Neural progenitor cell (in vitro differentiated cells): ENCODE results near the gene EDN2. TPM values are rescaled to one million over a fixed set of nuclear protein-coding genes. Genes with fewer than 3 reads are reported as not detected.

ENCODE experiments used
- DNase-seq: peaks from one replicate; pipeline ENCODE4 v3.0.0-alpha.2; 2016; ENCODE audit warnings: low spot score
- H2AFZ ChIP-seq: fragments of 200-600 bp; sonication (generic); replicated peaks from 2 replicates; pipeline ENCODE4 v1.6.1; 2016; ENCODE audit warnings: antibody characterized with exemption
- H3F3A ChIP-seq: fragments of 200-600 bp; sonication (generic); 2 replicates; pipeline ENCODE4 v1.6.1; 2016; ENCODE audit warnings: antibody characterized with exemption, low read depth
- H3K27ac ChIP-seq: fragments of 200-600 bp; sonication (generic); 2 replicates; pipeline ENCODE4 v1.5.1; 2016; ENCODE audit warnings: mild to moderate bottlenecking
- H3K27me3 ChIP-seq: fragments of 200-600 bp; sonication (generic); 2 replicates; pipeline ENCODE4 v1.6.1; 2016; ENCODE audit warnings: mild to moderate bottlenecking, moderate library complexity
- H3K36me3 ChIP-seq: fragments of 200-600 bp; sonication (generic); 2 replicates; pipeline ENCODE4 v1.5.1; 2016
- H3K4me1 ChIP-seq: fragments of 200-600 bp; sonication (generic); 2 replicates; pipeline ENCODE4 v1.6.1; 2016; ENCODE audit warnings: mixed run types
- H3K4me2 ChIP-seq: fragments of 200-600 bp; sonication (generic); 2 replicates; pipeline ENCODE4 v1.6.1; 2016
- H3K4me3 ChIP-seq: fragments of 200-600 bp; sonication (generic); 2 replicates; pipeline ENCODE4 v1.5.1; 2016
- H3K79me2 ChIP-seq: fragments of 200-600 bp; sonication (generic); 2 replicates; pipeline ENCODE4 v1.6.1; 2016; ENCODE audit warnings: low read depth
- H3K9ac ChIP-seq: fragments of 200-600 bp; sonication (generic); 2 replicates; pipeline ENCODE4 v1.6.1; 2016
- H3K9me3 ChIP-seq: fragments of 200-600 bp; sonication (generic); 2 replicates; pipeline ENCODE4 v1.5.1; 2016; ENCODE audit warnings: low read depth
- H4K20me1 ChIP-seq: fragments of 200-600 bp; sonication (generic); 2 replicates; pipeline ENCODE4 v1.6.1; 2016; ENCODE audit warnings: low read depth
- H3K27ac Mint-ChIP-seq: 3 replicates; pipeline ENCODE4 v1.8.0; 2021; ENCODE audit warnings: mixed read lengths
- H3K27me3 Mint-ChIP-seq: 2 replicates; pipeline ENCODE4 v1.8.0; 2022; ENCODE audit warnings: low read depth, mild to moderate bottlenecking, inconsistent platforms, moderate library complexity, mixed read lengths; ENCODE audit not compliant: insufficient read depth
- H3K36me3 Mint-ChIP-seq: 3 replicates; pipeline ENCODE4 v1.8.0; 2021; ENCODE audit warnings: mixed read lengths
- H3K4me1 Mint-ChIP-seq: 3 replicates; pipeline ENCODE4 v1.8.0; 2021; ENCODE audit warnings: mixed read lengths
- H3K4me3 Mint-ChIP-seq: 3 replicates; pipeline ENCODE4 v1.8.0; 2021; ENCODE audit warnings: mild to moderate bottlenecking, moderate library complexity, mixed read lengths
- H3K9me3 Mint-ChIP-seq: 3 replicates; pipeline ENCODE4 v1.8.0; 2020; ENCODE audit warnings: mixed read lengths
- CTCF ChIP-seq: fragments of 200-600 bp; sonication (generic); IDR thresholded peaks from 2 replicates; pipeline ENCODE4 v1.5.1; 2017; ENCODE audit warnings: antibody characterized with exemption, mild to moderate bottlenecking
- EZH2 ChIP-seq: fragments of 200-600 bp; sonication (generic); IDR thresholded peaks from 2 replicates; pipeline ENCODE4 v1.6.1; 2017; ENCODE audit warnings: antibody characterized with exemption, mild to moderate bottlenecking, moderate library complexity
- EZH2phosphoT487 ChIP-seq: fragments of 200-600 bp; sonication (generic); IDR thresholded peaks from 2 replicates; pipeline ENCODE4 v1.6.1; 2017; ENCODE audit warnings: antibody characterized with exemption
- total RNA-seq: library from RNA; depleted of rRNA; stranded (reverse); fragments of >200 nt; gene quantifications from 2 replicates; pipeline ENCODE4 v1.2.3, GENCODE V29; 2015; ENCODE audit warnings: low replicate concordance

Gene EDN2
- total RNA-seq, 1 donor from 2014 or later = not detected

GRCh38 chr1:41523071-41523470 is 38.6 kb upstream of the EDN2 start:
- H3K4me3 Mint-ChIP-seq = no peak overlapping the region
- TF ChIP-seq EZH2phosphoT487 = no peak
- no peak for TF ChIP-seq CTCF
- no peak for TF ChIP-seq EZH2
- peaks cover 6% of the 10 kb centered on the region for H3K4me1 ChIP-seq
- H3K36me3 Mint-ChIP-seq = no peaks in the 10 kb centered on the region
- no peak for DNase-seq
- H3K27me3 ChIP-seq = no peaks in the 10 kb centered on the region
- no peak overlapping the region for H3K4me2 ChIP-seq
- H3K9ac ChIP-seq = no peak overlapping the region
- no peaks in the 10 kb centered on the region for H3K79me2 ChIP-seq
- no peaks in the 10 kb centered on the region for H3K9me3 ChIP-seq
- no peaks in the 10 kb centered on the region for H3K36me3 ChIP-seq
- H3K4me1 Mint-ChIP-seq = peaks cover 7% of the 10 kb centered on the region
- no peaks in the 10 kb centered on the region for H3K9me3 Mint-ChIP-seq
- H4K20me1 ChIP-seq = no peaks in the 10 kb centered on the region
- no peak overlapping the region for H3K4me3 ChIP-seq
- no peak overlapping the region for H2AFZ ChIP-seq
- H3K27ac Mint-ChIP-seq = peak overlapping the region; percentile 81
- H3F3A ChIP-seq = no peaks in the 10 kb centered on the region
- no peak overlapping the region for H3K27ac ChIP-seq
- H3K27me3 Mint-ChIP-seq = peaks cover 6% of the 10 kb centered on the region

- H3K27me3 Mint-ChIP-seq = peaks cover 6% of the 10 kb centered on the region
- H3K27ac Mint-ChIP-seq = peak overlapping the region; percentile 74
- Histone ChIP-seq H4K20me1 (no peaks in the 10 kb centered on the region), H3K27ac (no peak overlapping the region), H3F3A (no peaks in the 10 kb centered on the region), H3K4me1 (peaks cover 7% of the 10 kb centered on the region), H2AFZ (peak overlapping the region; percentile 57), H3K4me2 (no peak overlapping the region), H3K4me3 (no peak overlapping the region), H3K9ac (no peak overlapping the region), H3K36me3 (no peaks in the 10 kb centered on the region), H3K27me3 (peaks cover 3% of the 10 kb centered on the region), H3K79me2 (no peaks in the 10 kb centered on the region), H3K9me3 (no peaks in the 10 kb centered on the region)
- DNase-seq = peak; percentile 48
- H3K36me3 Mint-ChIP-seq = no peaks in the 10 kb centered on the region
- no peaks in the 10 kb centered on the region for H3K9me3 Mint-ChIP-seq
- no peak overlapping the region for H3K4me3 Mint-ChIP-seq
- peaks cover 12% of the 10 kb centered on the region for H3K4me1 Mint-ChIP-seq
- TF ChIP-seq CTCF (no peak), EZH2 (no peak), EZH2phosphoT487 (no peak)
Measured at GRCh38 chr1:41521766-41522165, 37.3 kb upstream of the EDN2 start.

- no peaks in the 10 kb centered on the region for H3K9me3 ChIP-seq
- TF ChIP-seq CTCF (no peak), EZH2 (no peak), EZH2phosphoT487 (no peak)
- no peak overlapping the region for H3K4me3 ChIP-seq
- no peaks in the 10 kb centered on the region for H4K20me1 ChIP-seq
- DNase-seq = no peak
- no peak overlapping the region for H3K27ac Mint-ChIP-seq
- H3K27ac ChIP-seq = no peak overlapping the region
- H3K27me3 Mint-ChIP-seq = peaks cover 6% of the 10 kb centered on the region
- H3K4me1 ChIP-seq = peaks cover 13% of the 10 kb centered on the region
- no peaks in the 10 kb centered on the region for H3K9me3 Mint-ChIP-seq
- peak overlapping the region; percentile 57 for H2AFZ ChIP-seq
- no peaks in the 10 kb centered on the region for H3K36me3 ChIP-seq
- H3K4me3 Mint-ChIP-seq = no peak overlapping the region
- H3K9ac ChIP-seq = no peak overlapping the region
- H3F3A ChIP-seq = no peaks in the 10 kb centered on the region
- H3K79me2 ChIP-seq = no peaks in the 10 kb centered on the region
- peaks cover 9% of the 10 kb centered on the region for H3K27me3 ChIP-seq
- H3K36me3 Mint-ChIP-seq = no peaks in the 10 kb centered on the region
- H3K4me2 ChIP-seq = no peak overlapping the region
- peaks cover 15% of the 10 kb centered on the region for H3K4me1 Mint-ChIP-seq
Measured at GRCh38 chr1:41520951-41521752, 36.7 kb upstream of the EDN2 start.
